Memory B cell (primary cell): ENCODE results near the gene MT1A.
A peak's percentile ranks its signal among the peaks of the same experiment; 100 is the strongest.

Source experiments
- ATAC-seq: fragments of 150-1000 bp; cut with Tn5 transposase; 2 replicates; pipeline ENCODE4 v1.10.0; 2021; ENCODE audit warnings: low read depth, mild to moderate bottlenecking, moderate library complexity
- DNase-seq, 2 donors: peaks; one replicate each; pipeline ENCODE4 v3.0.0; 2022; ENCODE audit warnings: low spot score in 2 of 2
- H3K27ac Mint-ChIP-seq: one replicate; pipeline ENCODE4 v1.8.0; 2022; ENCODE audit warnings: mild to moderate bottlenecking, moderate library complexity, mixed read lengths
- H3K27me3 Mint-ChIP-seq: one replicate; pipeline ENCODE4 v1.8.0; 2022; ENCODE audit warnings: mixed read lengths
- H3K36me3 Mint-ChIP-seq: one replicate; pipeline ENCODE4 v1.8.0; 2022; ENCODE audit warnings: mild to moderate bottlenecking, mixed read lengths
- H3K4me1 Mint-ChIP-seq: one replicate; pipeline ENCODE4 v1.8.0; 2022; ENCODE audit warnings: mixed read lengths
- H3K4me3 Mint-ChIP-seq: one replicate; pipeline ENCODE4 v1.8.0; 2022; ENCODE audit warnings: mild to moderate bottlenecking, moderate library complexity, mixed read lengths
- H3K9me3 Mint-ChIP-seq: one replicate; pipeline ENCODE4 v1.8.0; 2022; ENCODE audit warnings: mixed read lengths

Gene MT1A

GRCh38 chr16:56645311-56645710 lies 6.8 kb downstream of the MT1A start:
- Mint-ChIP-seq H3K9me3 (no peaks in the 10 kb centered on the region), H3K36me3 (no peaks in the 10 kb centered on the region), H3K27ac (no peak overlapping the region), H3K27me3 (peaks cover 10% of the 10 kb centered on the region), H3K4me1 (peaks cover 17% of the 10 kb centered on the region), H3K4me3 (no peak overlapping the region)
- no peak for DNase-seq
- no peak for ATAC-seq

GRCh38 chr16:56645838-56646237 lies 7.4 kb downstream of the MT1A start:
- Mint-ChIP-seq H3K27me3 (peaks cover 10% of the 10 kb centered on the region), H3K4me1 (peaks cover 17% of the 10 kb centered on the region), H3K27ac (no peak overlapping the region), H3K9me3 (no peaks in the 10 kb centered on the region), H3K36me3 (no peaks in the 10 kb centered on the region), H3K4me3 (no peak overlapping the region)
- no peak for ATAC-seq
- DNase-seq, result no peak

- Mint-ChIP-seq H3K27me3 (peaks cover 9% of the 10 kb centered on the region), H3K36me3 (no peaks in the 10 kb centered on the region), H3K9me3 (no peaks in the 10 kb centered on the region), H3K4me1 (peaks cover 12% of the 10 kb centered on the region), H3K27ac (no peak overlapping the region), H3K4me3 (no peak overlapping the region)
- ATAC-seq, result no peak
- no peak for DNase-seq
Observed at GRCh38 chr16:56647641-56648431, 9.4 kb downstream of the MT1A start.

- H3K4me1 Mint-ChIP-seq, result peaks cover 8% of the 10 kb centered on the region
- H3K27me3 Mint-ChIP-seq, result peaks cover 5% of the 10 kb centered on the region
- no peaks in the 10 kb centered on the region for H3K36me3 Mint-ChIP-seq
- no peak overlapping the region for H3K4me3 Mint-ChIP-seq
- ATAC-seq, result no peak
- no peaks in the 10 kb centered on the region for H3K9me3 Mint-ChIP-seq
- no peak overlapping the region for H3K27ac Mint-ChIP-seq
- DNase-seq, result no peak
Observed at GRCh38 chr16:56649271-56649670, 10.8 kb downstream of the MT1A start.

- ATAC-seq (no peak), DNase-seq (no peak)
- Mint-ChIP-seq H3K4me1 (peaks cover 9% of the 10 kb centered on the region), H3K36me3 (no peaks in the 10 kb centered on the region), H3K27me3 (peaks cover 5% of the 10 kb centered on the region), H3K4me3 (no peak overlapping the region), H3K9me3 (no peaks in the 10 kb centered on the region), H3K27ac (no peak overlapping the region)
Observed at GRCh38 chr16:56649820-56650219, 11.4 kb downstream of the MT1A start.

- H3K4me1 Mint-ChIP-seq, result peaks cover 9% of the 10 kb centered on the region
- no peak within 1 kb of the TSS for H3K27ac Mint-ChIP-seq
- DNase-seq, result no peak
Observed at GRCh38 chr16:56651586-56651985, 13.1 kb downstream of the MT1A start, which contains the start of gene MT1B. MT1B (plus strand) TSS chr16:56651886; CDS start chr16:56651954, 68 bp downstream.

GRCh38 chr16:56652600-56652999 lies 14.1 kb downstream of the MT1A start:
- Mint-ChIP-seq H3K4me3 (no peak overlapping the region), H3K4me1 (peaks cover 12% of the 10 kb centered on the region), H3K9me3 (no peaks in the 10 kb centered on the region), H3K36me3 (no peaks in the 10 kb centered on the region), H3K27ac (no peak overlapping the region), H3K27me3 (peaks cover 4% of the 10 kb centered on the region)
- DNase-seq, result no peak
- no peak for ATAC-seq

More at GRCh38 chr16:56651586-56651985, 13.1 kb downstream of the MT1A start, which contains the start of gene MT1B:
- Mint-ChIP-seq H3K27me3 (peaks cover 5% of the 10 kb centered on the region), H3K9me3 (no peaks in the 10 kb centered on the region), H3K4me3 (no peak within 1 kb of the TSS), H3K36me3 (no peaks in the 10 kb centered on the region)
- ATAC-seq, result no peak

- Mint-ChIP-seq H3K36me3 (no peaks in the 10 kb centered on the region), H3K4me1 (peaks cover 16% of the 10 kb centered on the region), H3K27me3 (peaks cover 4% of the 10 kb centered on the region), H3K27ac (no peak overlapping the region), H3K9me3 (no peaks in the 10 kb centered on the region), H3K4me3 (no peak overlapping the region)
- ATAC-seq, result peak; percentile 72
- DNase-seq, result no peak
Observed at GRCh38 chr16:56653218-56653617, 14.8 kb downstream of the MT1A start.

GRCh38 chr16:56657555-56658326 lies 19.3 kb downstream of the MT1A start, which contains the start of gene MT1F:
MT1F (plus strand) TSS chr16:56657959; CDS start chr16:56658059, 100 bp downstream.
- ATAC-seq (peak; percentile 68), DNase-seq (peak; percentile 22 to 50)
- Mint-ChIP-seq H3K36me3 (no peaks in the 10 kb centered on the region), H3K27ac (peak within 1 kb of the TSS; percentile 85), H3K4me3 (peak within 1 kb of the TSS; percentile 99), H3K27me3 (peaks cover 11% of the 10 kb centered on the region), H3K9me3 (no peaks in the 10 kb centered on the region), H3K4me1 (peaks cover 22% of the 10 kb centered on the region)

GRCh38 chr16:56658327-56658875 lies 19.9 kb downstream of the MT1A start:
- no peaks in the 10 kb centered on the region for H3K9me3 Mint-ChIP-seq
- peaks cover 22% of the 10 kb centered on the region for H3K4me1 Mint-ChIP-seq
- DNase-seq (no peak), ATAC-seq (no peak)
- peak overlapping the region; percentile 85 for H3K27ac Mint-ChIP-seq
- H3K27me3 Mint-ChIP-seq, result peaks cover 16% of the 10 kb centered on the region
- peaks cover 2% of the 10 kb centered on the region for H3K36me3 Mint-ChIP-seq
- H3K4me3 Mint-ChIP-seq, result peak overlapping the region; percentile 99

- Mint-ChIP-seq H3K9me3 (no peaks in the 10 kb centered on the region), H3K4me3 (peak overlapping the region; percentile 28), H3K36me3 (peaks cover 2% of the 10 kb centered on the region), H3K27me3 (peaks cover 30% of the 10 kb centered on the region), H3K27ac (no peak overlapping the region), H3K4me1 (peaks cover 15% of the 10 kb centered on the region)
- no peak for DNase-seq
- ATAC-seq, result peak; percentile 42
Observed at GRCh38 chr16:56662357-56663354, 24.2 kb downstream of the MT1A start.

GRCh38 chr16:56664506-56664905 lies 26.0 kb downstream of the MT1A start:
- peaks cover 43% of the 10 kb centered on the region for H3K27me3 Mint-ChIP-seq
- H3K36me3 Mint-ChIP-seq, result peaks cover 2% of the 10 kb centered on the region
- H3K4me3 Mint-ChIP-seq, result no peak overlapping the region
- H3K4me1 Mint-ChIP-seq, result peaks cover 24% of the 10 kb centered on the region
- no peaks in the 10 kb centered on the region for H3K9me3 Mint-ChIP-seq
- no peak for DNase-seq
- H3K27ac Mint-ChIP-seq, result no peak overlapping the region
- ATAC-seq, result no peak
